T47D (cell line): ENCODE results near the gene CFAP77.

Experiments used
- DNase-seq, 2 experiments: peaks; one replicate each; pipeline versions ENCODE4 v3.0.0 to v3.0.0-alpha.2; 2011 to 2012; ENCODE audit warnings: low read depth in 1 of 2, low spot score in 1 of 2
- JUND ChIP-seq: IDR thresholded peaks from 2 replicates; pipeline ENCODE4 v1.6.1; 2012; ENCODE audit warnings: low read depth
- in situ Hi-C: cut with HindIII; loops from 2 replicates; pipeline ENCODE4 v1.10.0; 2016; ENCODE audit warnings: low sequenced_read_pairs, low pct_unique_long_range_greater_than_20kb

CFAP77 gene

DNA sequence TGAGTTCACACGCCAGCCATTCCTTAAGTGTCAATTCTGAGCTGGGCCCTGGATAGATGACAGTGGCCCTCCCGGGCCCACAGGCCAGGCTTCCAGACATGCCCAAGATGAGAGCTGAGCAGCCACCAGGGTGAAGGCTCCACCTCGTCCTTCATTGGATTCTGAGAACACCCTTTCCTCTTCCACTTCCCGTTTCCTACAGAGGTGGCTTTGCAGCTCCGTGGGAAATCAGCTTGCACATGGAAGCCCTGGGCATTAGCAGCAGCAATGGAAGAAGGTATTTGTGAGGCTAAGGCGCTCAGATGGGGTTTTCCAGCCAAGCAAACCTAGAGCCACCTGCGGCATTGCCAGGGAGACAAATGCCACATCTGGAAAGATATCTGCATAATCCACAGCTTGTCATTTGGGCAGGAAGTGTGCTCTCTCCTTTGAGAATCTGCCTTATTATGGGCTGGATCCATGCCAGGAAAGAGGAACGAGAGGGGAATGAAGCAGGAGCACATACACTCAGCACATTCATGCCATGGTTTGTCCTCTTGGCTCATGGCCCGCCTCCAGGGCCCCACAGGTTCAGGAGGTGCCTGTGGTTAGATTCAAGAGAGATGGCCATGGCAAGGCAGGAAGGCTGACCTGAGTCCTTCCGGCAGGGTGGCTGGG lies 34.1 kb downstream of the CFAP77 start:
- in situ Hi-C loops: no loop called here
- DNase-seq: no peak
- no peak for TF ChIP-seq JUND

DNA sequence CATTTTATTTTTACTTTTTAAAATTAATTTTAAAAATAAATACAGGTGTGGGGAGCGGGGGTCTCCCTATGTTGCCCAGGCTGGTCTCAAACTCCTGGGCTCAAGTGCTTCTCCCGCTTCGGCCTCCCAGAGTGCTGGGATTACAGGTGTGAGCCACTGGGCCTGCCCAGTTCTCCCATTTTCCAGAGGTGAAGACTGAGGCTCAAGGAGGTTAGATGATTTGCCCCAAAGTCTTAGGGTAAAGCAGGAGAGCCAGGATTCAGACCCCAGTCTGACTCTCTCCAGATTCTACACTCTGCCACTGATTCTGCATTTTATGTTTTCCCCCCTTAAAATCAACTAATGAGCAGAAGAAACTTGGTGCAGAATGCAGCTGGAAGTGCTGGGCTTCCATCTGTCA lies 36.9 kb downstream of the CFAP77 start:
- no peak for DNase-seq
- in situ Hi-C loops: no loop called here
- TF ChIP-seq JUND: no peak

DNA sequence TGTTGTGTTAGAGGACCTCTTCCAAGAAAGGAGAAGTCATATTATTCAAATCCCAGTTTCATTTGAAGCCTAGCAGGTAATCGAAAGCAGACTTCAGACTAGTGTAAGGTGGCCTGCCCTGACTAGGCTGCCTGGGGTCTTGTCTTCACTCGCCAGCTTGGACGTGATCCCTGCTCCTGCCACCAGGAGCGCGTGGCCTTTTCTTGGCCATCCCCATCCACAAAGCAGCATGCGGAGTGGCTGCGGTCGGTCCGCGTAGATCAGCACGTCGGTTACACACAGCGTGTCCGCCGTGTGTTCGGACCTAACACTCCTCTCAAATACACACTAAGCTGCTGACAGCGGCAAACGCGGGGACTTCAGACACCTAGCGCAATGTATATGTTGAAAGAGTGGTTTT lies 37.3 kb downstream of the CFAP77 start:
- in situ Hi-C loops: no loop called here
- no peak for DNase-seq

DNA sequence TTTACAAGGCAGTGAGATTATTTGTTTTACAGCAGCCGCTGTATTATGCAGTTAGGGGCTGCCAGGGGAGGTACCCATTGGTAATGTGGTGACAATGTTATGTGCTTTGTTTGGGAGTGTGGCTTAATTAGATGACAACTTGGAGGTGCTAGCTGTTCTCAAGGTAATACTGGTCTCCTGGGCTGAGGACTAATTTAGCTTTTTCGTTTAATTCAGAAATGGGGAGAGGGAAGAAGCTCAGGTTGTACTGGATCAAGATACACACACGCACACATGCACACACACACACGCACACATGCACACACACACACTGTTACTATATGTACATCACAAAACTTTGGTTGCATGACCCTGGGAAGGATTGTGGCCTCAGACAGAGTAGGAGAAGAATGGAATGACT lies 37.9 kb downstream of the CFAP77 start:
- in situ Hi-C loops: no loop called here
- no peak for DNase-seq
- no peak for TF ChIP-seq JUND

More for the DNA sequence above, 37.3 kb downstream of the CFAP77 start:
- no peak for TF ChIP-seq JUND

DNA sequence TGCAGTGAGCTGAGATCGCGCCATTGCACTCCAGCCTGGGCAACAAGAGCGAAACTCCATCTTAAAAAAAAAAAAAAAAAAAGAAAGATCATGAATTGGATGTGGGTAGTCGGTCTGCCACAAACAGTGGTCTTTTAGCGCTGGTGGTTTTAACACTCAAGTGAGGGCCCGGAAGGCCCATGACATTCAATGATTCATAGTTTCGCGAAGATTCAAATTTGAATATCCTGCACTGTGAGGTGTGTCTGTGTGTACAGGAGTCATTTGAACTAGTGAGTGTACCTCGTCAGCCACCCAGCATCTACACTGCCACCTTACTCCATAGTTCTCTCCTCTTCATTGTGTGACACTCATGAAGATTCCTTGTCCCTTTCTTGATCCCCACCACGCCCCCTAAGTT lies 41.3 kb downstream of the CFAP77 start:
- in situ Hi-C loops: no loop called here
- no peak for TF ChIP-seq JUND
- no peak for DNase-seq

DNA sequence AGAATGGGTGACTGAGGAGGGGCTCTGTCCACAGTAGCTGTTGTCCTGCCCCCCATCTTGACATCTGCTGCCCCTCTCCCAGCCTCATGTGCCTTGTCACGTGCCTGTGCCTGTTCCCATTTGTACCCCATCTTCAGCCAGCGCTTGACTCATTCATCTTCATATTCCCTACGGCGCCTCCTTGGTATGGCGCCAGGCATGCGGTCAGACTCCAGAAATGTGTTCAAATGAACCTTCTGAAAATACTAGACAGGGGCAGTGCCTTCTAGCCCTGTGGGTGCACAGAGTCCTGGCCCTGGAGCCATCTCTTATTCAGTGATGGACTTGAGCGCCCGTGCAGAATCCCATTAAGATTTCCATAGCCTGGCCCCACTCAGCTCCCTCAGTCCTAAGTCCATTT lies 46.2 kb downstream of the CFAP77 start:
- in situ Hi-C loops: no loop called here
- DNase-seq: no peak
- TF ChIP-seq JUND: no peak

DNA sequence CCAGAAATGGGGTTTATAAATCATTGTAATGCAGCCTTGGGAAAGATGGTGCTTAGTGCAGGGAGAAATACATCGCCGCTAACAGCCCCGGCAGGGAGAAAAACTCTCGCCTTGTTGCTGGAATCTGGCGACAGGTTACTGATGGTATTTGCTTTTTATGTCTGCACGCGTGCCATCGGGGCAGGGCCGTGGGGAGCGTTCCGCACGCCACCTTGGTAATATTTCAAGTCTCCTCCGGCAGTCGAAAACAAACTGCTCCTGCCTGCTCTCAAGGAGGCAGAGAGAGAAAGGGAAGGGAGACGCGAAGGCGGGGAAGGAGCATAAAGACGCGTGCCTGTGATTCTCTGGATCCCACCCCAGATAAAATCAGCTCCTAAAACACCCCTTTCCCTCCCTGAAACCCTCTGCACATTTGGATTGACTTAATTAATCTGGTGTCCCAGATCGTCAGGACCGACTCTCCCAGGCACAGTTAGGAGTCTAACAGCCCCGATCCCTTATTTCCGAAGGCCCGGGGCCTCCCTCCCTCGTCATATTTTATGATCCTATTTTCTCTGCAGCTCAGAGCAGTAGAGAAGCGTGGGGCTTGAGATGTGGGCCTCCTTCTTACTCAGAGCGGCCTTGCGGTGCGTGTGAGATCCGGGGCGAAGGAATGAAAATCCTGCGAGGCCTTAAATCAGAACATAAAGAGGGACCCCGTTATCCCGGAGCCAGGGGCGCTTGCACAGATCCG lies 47.7 kb downstream of the CFAP77 start:
- no peak for TF ChIP-seq JUND
- in situ Hi-C loops: no loop called here
- no peak for DNase-seq

DNA sequence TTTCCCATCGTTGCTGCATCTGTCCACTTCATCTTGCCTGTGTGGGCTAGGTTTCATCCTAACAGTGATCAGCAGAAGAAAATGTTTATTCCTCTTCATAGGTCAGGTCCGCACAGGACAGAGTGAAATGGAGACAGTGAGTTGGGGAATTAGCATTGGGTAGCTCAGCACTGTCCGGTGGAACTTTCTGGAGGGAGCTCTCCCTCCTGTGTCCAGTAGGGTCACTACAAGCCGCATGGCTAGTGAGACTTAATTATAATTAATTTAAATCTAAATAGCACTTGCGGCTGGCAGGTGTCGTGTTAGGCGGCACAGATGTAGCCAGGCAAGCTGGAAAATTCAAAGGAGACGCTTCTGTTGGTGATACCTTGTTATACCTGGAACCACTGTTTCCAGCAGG lies 48.4 kb downstream of the CFAP77 start:
- DNase-seq: peak in 1 of 2 experiments; percentile 22
- in situ Hi-C loops: no loop called here
- no peak for TF ChIP-seq JUND

DNA sequence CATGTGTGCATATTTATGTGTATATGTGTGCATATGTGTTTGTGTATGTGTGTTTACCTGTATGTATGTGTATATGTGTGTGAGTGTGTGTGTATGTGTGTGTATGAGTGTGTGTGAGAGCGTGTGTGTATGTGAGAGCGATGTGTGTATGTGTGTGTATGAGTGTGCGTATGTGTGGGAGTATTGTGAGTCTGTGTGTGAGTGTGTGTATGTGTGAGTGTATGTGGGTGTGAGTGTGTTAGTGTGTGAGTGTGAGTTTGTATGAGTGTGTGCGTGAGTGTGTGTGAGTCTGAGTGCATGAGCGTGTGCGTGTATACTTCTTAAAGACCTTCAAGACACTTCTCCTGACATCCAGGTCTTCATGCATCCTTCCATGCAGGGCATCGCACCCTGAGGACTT lies 49.6 kb downstream of the CFAP77 start:
- in situ Hi-C loops: no loop called here
- no peak for DNase-seq
- no peak for TF ChIP-seq JUND

DNA sequence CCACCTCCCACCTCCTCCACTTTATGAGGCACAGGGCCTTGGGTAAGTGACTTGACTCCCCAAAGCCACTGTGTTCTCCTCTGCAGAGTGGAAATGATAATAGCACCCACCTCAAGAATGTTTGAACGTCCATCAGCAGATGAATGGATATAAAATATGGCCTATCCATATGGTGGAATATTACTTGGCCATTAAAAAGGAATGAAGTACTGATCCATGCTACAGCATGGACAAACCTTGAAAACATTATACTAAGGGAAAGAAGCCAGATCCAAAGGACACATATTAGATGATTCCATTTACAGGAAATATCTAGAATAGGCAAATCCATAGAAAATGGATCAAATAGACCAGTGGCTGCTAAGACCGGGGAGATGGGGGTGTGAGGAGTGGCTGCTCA lies 50.2 kb downstream of the CFAP77 start:
- in situ Hi-C loops: no loop called here
- no peak for TF ChIP-seq JUND
- no peak for DNase-seq

DNA sequence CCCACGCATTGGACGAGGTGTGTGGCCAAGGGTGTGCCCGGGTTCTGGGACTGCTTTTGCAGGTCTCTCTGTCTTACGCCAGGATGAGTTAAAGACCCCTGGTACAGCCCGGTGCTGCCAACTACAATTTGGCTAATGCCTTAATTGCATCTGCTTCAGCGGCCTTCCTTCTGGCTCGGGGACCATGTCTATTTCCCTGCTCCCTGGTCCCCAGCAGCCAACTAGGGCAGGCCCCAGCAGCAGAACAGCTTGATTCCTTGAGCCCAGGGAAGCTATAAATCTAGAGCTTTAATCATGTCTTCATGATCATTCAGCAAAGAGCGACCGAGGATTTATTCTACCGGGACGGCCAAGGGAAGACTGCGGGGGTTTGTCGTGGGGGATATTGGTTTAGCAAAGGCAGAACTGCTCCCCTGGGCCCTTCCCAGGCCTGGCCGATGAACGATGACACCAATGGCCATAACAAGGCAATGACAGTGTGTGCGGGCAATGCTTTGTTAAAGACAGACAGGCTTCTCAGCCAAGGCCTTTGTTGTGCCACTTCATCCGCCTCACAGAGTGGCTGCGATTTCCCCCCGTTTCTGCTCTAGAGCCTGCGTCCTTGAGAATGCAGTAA lies 51.4 kb downstream of the CFAP77 start:
- in situ Hi-C loops: no loop called here
- no peak for DNase-seq
- no peak for TF ChIP-seq JUND

DNA sequence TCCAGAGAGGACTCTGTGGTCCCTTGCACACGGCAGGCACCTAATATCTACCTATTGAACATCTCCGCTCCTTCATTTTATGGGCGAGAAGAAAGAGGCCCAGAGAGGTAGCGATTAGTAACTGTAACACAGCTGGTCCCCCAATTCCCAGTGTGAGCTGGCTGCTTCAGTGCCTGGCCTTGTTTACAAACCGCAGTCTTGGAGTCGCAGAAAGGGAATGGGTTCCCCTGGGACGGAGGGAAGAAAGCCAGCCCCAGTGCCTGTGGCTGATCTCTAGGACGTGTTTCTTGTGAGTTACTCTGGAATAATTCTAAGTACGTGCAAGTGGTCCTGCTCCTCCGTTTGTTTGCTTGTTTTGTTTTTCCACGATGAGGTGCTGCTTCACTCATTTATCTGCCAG lies 52.0 kb downstream of the CFAP77 start:
- no peak for TF ChIP-seq JUND
- no peak for DNase-seq
- in situ Hi-C loops: no loop called here

DNA sequence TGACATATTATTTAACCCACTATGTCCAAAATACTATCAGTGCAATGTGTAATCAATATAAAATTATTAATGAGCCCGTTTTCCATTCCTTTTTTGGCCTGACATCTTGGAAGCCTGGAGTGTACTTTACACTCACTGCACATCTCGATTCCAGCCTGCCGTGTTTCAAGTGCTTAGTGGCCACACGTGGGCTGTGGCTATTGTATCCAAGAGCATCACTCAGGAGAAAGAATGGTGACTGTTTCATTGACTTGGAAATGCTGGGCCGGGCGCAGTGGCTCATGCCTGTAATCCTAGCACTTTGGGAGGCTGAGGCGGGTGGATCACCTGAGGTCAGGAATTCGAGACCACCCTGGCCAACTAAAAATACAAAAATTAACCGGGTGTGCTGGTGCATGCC lies 54.5 kb downstream of the CFAP77 start:
- no peak for DNase-seq
- TF ChIP-seq JUND: no peak

More for the DNA sequence above, 54.5 kb downstream of the CFAP77 start:
- in situ Hi-C loops: no loop called here
